Measurements from ENCODE around the gene GRK5.

GRK5 gene

DNA sequence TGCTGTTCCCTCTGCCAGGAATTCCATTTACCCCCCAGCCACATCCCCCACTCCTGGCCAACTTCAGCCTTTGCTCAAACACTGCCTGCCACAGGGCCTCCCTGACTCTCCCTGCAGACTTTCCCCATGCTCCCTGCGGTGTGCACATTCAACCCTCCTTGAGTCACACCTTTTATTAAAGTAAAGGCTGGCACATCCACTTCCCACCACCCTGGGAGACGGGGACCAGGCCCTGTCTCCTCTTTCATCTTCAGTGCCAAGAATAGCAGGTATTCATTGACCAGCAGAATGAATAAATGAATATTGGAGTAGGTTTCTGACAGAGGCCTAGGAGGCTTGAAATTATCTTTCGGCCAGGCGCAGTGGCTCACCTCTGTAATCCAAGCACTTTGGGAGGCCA lies 91.4 kb downstream of the GRK5 start:
- Histone ChIP-seq H3K27ac (no peak overlapping the region), H3K9me3 (no peaks in the 10 kb centered on the region), H3K4me1 (ENCODE audit: control insufficient read depth in 1 of 2, insufficient read depth in 1 of 2, low read depth in 1 of 2, low read length in 1 of 2) (peaks cover 0 to 7% of the 10 kb centered on the region in 2 experiments), H3K4me3 (ENCODE audit: low read depth in 1 of 2, low read length in 1 of 2) (no peak overlapping the region), H3K36me3 (no peaks in the 10 kb centered on the region), H3K27me3 (no peaks in the 10 kb centered on the region)
- TF ChIP-seq, protein P1, sequence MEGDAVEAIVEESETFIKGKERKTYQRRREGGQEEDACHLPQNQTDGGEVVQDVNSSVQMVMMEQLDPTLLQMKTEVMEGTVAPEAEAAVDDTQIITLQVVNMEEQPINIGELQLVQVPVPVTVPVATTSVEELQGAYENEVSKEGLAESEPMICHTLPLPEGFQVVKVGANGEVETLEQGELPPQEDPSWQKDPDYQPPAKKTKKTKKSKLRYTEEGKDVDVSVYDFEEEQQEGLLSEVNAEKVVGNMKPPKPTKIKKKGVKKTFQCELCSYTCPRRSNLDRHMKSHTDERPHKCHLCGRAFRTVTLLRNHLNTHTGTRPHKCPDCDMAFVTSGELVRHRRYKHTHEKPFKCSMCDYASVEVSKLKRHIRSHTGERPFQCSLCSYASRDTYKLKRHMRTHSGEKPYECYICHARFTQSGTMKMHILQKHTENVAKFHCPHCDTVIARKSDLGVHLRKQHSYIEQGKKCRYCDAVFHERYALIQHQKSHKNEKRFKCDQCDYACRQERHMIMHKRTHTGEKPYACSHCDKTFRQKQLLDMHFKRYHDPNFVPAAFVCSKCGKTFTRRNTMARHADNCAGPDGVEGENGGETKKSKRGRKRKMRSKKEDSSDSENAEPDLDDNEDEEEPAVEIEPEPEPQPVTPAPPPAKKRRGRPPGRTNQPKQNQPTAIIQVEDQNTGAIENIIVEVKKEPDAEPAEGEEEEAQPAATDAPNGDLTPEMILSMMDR (IDR thresholded peaks at IDR 0.05), result no peak

- Histone ChIP-seq H3K27me3 (peaks cover 2% of the 10 kb centered on the region), H3K36me3 (no peaks in the 10 kb centered on the region), H3K9me3 (no peaks in the 10 kb centered on the region), H3K27ac (no peak overlapping the region), H3K4me1 (ENCODE audit: control insufficient read depth in 1 of 2, insufficient read depth in 1 of 2, low read depth in 1 of 2, low read length in 1 of 2) (peaks cover 0 to 7% of the 10 kb centered on the region in 2 experiments), H3K4me3 (ENCODE audit: low read depth in 1 of 2, low read length in 1 of 2) (no peak overlapping the region)
- TF ChIP-seq, protein P1 (IDR thresholded peaks at IDR 0.05), result no peak
Measured at GRCh38 chr10:119299531-119299930, 92.2 kb downstream of the GRK5 start.

DNA sequence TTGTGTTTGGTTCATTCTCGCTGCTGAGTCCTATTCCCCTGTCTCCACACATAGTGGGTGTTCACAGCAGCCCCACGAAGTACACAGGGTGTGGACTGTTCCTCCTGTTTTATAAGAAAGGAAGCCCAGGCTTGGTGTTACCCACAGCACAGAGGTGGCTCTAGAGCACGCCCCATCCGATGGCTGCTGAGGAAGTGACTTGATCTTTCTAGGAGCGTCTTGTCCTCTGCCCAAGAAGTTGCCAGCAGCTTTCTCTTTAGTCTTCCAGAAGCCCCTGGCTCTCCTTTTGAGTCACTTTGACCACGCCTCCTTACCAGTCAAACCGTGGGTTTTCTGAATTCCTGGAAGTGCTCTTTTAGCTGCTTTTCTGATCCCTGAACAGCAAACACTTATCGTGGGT lies 94.0 kb downstream of the GRK5 start:
- TF ChIP-seq, protein P1 (IDR thresholded peaks at IDR 0.05), result no peak
- Histone ChIP-seq H3K27ac (peak overlapping the region; percentile 8), H3K9me3 (no peaks in the 10 kb centered on the region), H3K4me1 (ENCODE audit: control insufficient read depth in 1 of 2, insufficient read depth in 1 of 2, low read depth in 1 of 2, low read length in 1 of 2) (peaks cover 11 to 20% of the 10 kb centered on the region in 2 experiments), H3K4me3 (ENCODE audit: low read depth in 1 of 2, low read length in 1 of 2) (no peak overlapping the region), H3K27me3 (peaks cover 13% of the 10 kb centered on the region), H3K36me3 (no peaks in the 10 kb centered on the region)

- Histone ChIP-seq H3K4me3 (ENCODE audit: low read depth in 1 of 2, low read length in 1 of 2) (no peak overlapping the region), H3K4me1 (ENCODE audit: control insufficient read depth in 1 of 2, insufficient read depth in 1 of 2, low read depth in 1 of 2, low read length in 1 of 2) (peaks cover 16 to 27% of the 10 kb centered on the region in 2 experiments), H3K27me3 (peaks cover 13% of the 10 kb centered on the region), H3K27ac (no peak overlapping the region), H3K9me3 (no peaks in the 10 kb centered on the region), H3K36me3 (no peaks in the 10 kb centered on the region)
- TF ChIP-seq, protein P1 (IDR thresholded peaks at IDR 0.05), result no peak
Measured at GRCh38 chr10:119302172-119302571, 94.8 kb downstream of the GRK5 start.

DNA sequence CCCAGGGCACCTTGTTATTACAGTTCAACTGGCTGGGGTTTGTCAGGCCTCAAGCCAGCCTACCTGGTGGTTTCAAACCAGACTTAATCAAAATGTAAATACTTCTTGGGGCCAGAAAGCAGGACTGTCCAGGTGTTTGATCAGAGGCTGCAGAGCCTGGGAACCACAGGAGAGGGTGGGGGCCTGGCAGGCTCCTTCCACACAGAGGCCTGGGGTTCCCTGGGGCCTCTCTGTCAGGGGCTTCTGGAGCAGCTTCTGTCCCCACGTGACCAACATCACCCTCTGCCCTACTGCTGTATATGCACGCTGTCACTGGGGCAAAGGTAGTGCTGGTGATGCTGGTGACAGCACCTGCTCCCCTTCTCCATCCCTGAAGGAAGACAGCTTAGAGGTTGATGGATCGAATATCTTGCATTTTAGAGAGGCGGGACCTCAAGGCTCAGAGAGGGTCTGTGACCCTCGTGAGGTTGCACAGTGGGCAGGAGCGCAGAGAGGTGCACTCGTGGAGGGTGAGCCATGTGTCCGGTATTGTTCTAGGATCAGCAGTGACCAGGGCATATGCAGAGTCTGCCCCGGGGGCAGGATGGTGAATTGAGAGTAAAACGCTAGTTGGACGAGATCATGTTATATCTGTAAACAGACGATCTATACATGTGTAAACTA lies 95.4 kb downstream of the GRK5 start:
- no peak overlapping the region for H3K27ac ChIP-seq
- peaks cover 16 to 27% of the 10 kb centered on the region in 2 experiments for H3K4me1 ChIP-seq (ENCODE audit: control insufficient read depth in 1 of 2, insufficient read depth in 1 of 2, low read depth in 1 of 2, low read length in 1 of 2)

More for the DNA sequence above, 95.4 kb downstream of the GRK5 start:
- TF ChIP-seq, protein P1 (IDR thresholded peaks at IDR 0.05), result no peak
- peaks cover 13% of the 10 kb centered on the region for H3K27me3 ChIP-seq
- no peak overlapping the region for H3K4me3 ChIP-seq (ENCODE audit: low read depth in 1 of 2, low read length in 1 of 2)
- H3K9me3 ChIP-seq, result no peaks in the 10 kb centered on the region
- H3K36me3 ChIP-seq, result no peaks in the 10 kb centered on the region

All from neutrophil (primary cell).